ENCODE measurements around the gene R3HDM4. TPM values are rescaled to one million over a fixed set of nuclear protein-coding genes. Genes with fewer than 3 reads are reported as not detected.

The R3HDM4 gene
- total RNA-seq, 2 donors from 2014 or later: 19.5 to 30.4 TPM

GRCh38 chr19:902446-903226 is 10.4 kb downstream of the R3HDM4 start:
- no peak for DNase-seq (ENCODE audit: low spot score)
- no peaks in the 10 kb centered on the region for H3K27me3 ChIP-seq
- H3K4me1 ChIP-seq: no peaks in the 10 kb centered on the region
- H3K27ac ChIP-seq: no peak overlapping the region
- TF ChIP-seq CTCF (IDR thresholded peaks at IDR 0.05): no peak
- no peak overlapping the region for H3K4me3 ChIP-seq
- peaks cover 10% of the 10 kb centered on the region for H3K36me3 ChIP-seq
- H3K9me3 ChIP-seq: no peaks in the 10 kb centered on the region

DNA sequence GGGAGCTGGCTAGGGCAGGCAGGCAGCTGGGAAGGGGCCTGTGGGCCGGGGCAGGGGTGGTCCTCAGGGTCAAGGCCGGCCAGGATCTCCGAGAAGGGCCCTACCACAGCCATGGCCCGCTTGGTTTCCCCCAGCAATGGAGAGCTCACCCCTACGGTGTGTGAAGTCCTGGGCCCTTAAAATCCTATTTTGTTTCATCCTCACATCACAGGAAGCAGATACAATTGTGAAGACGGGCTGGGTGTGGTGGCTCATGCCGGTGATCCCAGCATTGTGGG is 11.0 kb downstream of the R3HDM4 start:
- Histone ChIP-seq H3K4me1 (no peaks in the 10 kb centered on the region), H3K36me3 (peaks cover 12% of the 10 kb centered on the region)
- DNase-seq (ENCODE audit: low spot score): no peak

DNA sequence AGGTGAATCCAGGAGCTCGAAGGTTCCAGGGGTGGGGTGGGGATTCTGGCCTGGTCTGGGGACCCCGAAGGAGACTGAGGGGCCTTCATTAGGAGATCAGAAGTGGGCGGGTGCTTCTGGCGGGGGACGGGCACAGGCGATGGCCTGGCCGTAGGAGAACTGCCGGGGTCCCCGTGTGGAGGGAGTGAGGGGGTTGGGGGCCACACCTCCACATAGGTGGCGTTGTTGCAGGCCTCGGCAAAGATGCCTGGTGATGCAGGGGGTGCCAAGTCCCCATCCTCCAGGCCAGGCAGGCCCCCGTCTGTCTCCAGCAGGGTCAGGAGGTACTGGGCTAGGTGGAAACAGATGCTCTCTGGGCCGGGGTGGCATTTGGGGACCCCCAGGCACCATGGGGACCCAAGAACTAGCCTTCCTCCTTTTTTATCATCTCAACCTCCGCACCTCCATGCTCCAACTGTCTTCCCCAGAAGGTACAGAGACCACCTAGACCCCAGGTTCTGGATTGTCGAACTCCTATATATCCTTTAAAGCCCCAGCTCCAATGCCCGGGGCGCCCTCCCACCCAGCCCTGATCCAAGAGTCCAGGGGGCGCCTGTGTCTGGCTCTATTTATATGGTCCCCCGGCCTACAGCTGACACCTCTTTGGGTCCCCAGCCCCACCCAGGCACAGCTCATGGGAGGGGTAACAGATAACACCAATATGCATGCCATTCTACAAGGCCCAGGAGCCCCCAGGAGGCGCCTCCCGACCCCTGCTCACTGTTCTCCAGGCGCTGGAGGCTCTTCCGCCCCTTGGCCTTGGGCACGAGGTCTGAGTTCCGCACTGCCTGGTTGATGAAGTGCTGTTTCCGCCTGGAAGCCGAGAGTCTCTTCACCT is 11.6 kb downstream of the R3HDM4 start:
- Histone ChIP-seq H3K36me3 (peaks cover 17% of the 10 kb centered on the region), H3K27me3 (no peaks in the 10 kb centered on the region), H3K9me3 (no peaks in the 10 kb centered on the region), H3K4me3 (no peak overlapping the region), H3K4me1 (no peaks in the 10 kb centered on the region), H3K27ac (no peak overlapping the region)
- no peak for DNase-seq (ENCODE audit: low spot score)
- TF ChIP-seq CTCF (IDR thresholded peaks at IDR 0.05): no peak

More for the DNA sequence above, 11.0 kb downstream of the R3HDM4 start:
- no peak overlapping the region for H3K4me3 ChIP-seq
- no peaks in the 10 kb centered on the region for H3K27me3 ChIP-seq
- no peaks in the 10 kb centered on the region for H3K9me3 ChIP-seq
- H3K27ac ChIP-seq: no peak overlapping the region
- no peak for TF ChIP-seq CTCF (IDR thresholded peaks at IDR 0.05)

DNA sequence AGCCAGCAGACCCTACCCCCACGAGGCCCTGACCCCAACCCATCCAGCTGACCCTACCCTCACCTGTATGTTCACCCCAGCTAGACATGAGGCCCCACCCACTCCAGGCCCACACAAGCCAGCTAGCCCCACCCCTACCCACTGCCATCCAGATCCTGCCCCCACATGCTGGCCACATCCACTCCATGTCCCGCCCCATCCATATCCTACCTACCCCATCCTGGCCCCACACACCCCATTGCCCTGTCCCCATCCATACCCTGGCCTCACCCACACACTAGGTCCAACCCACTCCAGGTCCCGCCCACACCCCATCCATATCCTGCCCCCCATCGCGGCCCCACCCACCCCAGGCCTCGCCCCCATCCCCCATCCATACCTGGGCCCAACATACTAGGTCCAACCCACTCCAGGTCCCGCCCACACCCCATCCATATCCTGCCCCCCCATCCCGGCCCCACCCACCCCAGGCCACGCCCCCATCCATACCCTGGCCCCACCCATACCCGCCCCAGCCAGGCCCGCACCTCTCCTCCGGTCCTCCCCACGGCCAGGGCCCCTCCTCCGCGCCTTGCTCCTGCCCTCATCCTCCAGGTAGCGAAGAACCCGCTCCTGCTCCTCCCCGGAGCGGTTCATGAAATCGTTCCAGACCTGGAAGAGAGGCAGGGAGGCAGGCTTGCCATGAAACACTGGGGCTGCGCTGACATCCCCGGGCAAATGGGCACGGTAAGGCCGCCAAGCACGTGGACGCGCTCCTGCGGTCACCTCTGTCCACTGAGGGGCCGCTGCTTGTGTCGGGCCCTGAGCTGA is 12.5 kb downstream of the R3HDM4 start:
- no peak for TF ChIP-seq CTCF (IDR thresholded peaks at IDR 0.05)
- no peak overlapping the region for H3K27ac ChIP-seq
- peaks cover 17% of the 10 kb centered on the region for H3K36me3 ChIP-seq
- H3K27me3 ChIP-seq: no peaks in the 10 kb centered on the region
- H3K9me3 ChIP-seq: no peaks in the 10 kb centered on the region
- no peak for DNase-seq (ENCODE audit: low spot score)
- no peaks in the 10 kb centered on the region for H3K4me1 ChIP-seq
- H3K4me3 ChIP-seq: no peak overlapping the region

- H3K27ac ChIP-seq: no peak overlapping the region
- H3K4me3 ChIP-seq: no peak overlapping the region
- peaks cover 17% of the 10 kb centered on the region for H3K36me3 ChIP-seq
- no peak for DNase-seq (ENCODE audit: low spot score)
- no peaks in the 10 kb centered on the region for H3K9me3 ChIP-seq
- no peaks in the 10 kb centered on the region for H3K4me1 ChIP-seq
- H3K27me3 ChIP-seq: no peaks in the 10 kb centered on the region
- no peak for TF ChIP-seq CTCF (IDR thresholded peaks at IDR 0.05)
These were observed 13.0 kb downstream of the R3HDM4 start for GRCh38 chr19:900043-900301.

Data from right atrium auricular region (tissue), 2 donors.